GM19043 (cell line): ENCODE measurements around the gene MAX.

Source experiments
- ATAC-seq: cut with Tn5 transposase; IDR thresholded peaks from one replicate; pipeline ENCODE4 v1.9.1; 2021; ENCODE audit warnings: low read depth; ENCODE audit not compliant: unreplicated experiment

The MAX gene

GRCh38 chr14:65074449-65075150, 27.7 kb downstream of the MAX start:
- ATAC-seq = no peak

- no peak for ATAC-seq
Observed at GRCh38 chr14:65073605-65074201, 28.6 kb downstream of the MAX start.

DNA sequence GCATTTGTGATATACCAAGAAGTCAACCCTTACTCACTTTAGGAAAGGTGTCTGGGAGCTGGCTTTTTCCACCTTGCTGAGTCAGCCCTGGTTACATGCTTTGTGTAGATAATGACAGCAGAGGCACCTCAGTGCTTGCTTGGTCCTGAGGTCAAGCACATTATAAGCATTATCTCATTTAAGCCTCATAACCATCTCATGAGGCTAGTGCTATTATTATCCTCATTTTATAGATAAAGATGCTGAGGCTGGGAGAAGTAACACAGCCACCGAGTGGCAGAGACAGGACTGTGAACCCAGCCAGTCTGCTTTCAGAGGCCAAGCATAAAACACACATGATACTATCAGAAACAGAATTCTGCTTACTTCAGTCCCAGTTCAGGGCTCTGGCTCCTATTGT, 29.4 kb downstream of the MAX start:
- no peak for ATAC-seq

- no peak for ATAC-seq
Observed at GRCh38 chr14:65072256-65072655, 30.1 kb downstream of the MAX start.

DNA sequence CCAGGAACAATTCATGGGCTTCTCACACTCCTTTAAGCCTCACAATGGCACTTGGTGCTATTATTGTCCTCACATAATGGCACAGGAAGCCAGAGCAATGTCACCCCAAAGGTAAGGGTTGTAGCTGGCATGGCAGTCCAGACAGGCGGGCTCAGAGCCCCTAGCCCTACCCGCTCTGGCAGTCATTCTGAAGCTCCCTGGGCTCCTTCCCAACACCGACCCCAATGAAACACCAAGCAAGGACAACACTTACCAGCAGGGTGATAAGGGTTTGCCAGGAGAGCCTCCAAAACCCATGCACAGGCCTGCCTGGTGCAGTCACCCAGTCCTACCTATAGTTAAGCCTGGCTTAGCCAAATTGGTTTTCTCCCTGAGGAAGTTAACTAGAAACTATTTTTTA, 30.8 kb downstream of the MAX start:
- no peak for ATAC-seq

GRCh38 chr14:65070471-65070976, 31.8 kb downstream of the MAX start:
- no peak for ATAC-seq

GRCh38 chr14:65069874-65070413, 32.4 kb downstream of the MAX start:
- ATAC-seq = no peak

DNA sequence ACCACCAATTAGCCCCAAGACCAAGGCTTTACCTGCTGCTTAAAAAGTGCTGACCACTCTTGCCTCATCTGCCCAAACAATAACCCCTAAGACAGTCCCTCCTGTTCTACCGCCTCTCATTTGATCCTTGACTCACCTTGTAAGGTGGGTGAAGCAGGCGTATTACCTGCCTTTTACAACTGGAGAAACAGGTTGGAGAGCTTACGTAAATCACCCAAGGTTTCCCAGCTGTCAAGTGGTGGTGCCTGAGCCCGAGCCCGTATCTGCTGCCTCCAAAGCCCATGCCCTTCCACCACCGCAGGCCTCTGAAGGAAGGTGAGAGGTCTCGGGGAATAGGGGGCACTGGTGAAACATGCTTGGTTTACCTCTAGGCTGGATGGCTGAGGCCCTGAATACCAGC, 36.6 kb downstream of the MAX start:
- no peak for ATAC-seq

- no peak for ATAC-seq
Observed at GRCh38 chr14:65062096-65063075, 39.9 kb downstream of the MAX start.

DNA sequence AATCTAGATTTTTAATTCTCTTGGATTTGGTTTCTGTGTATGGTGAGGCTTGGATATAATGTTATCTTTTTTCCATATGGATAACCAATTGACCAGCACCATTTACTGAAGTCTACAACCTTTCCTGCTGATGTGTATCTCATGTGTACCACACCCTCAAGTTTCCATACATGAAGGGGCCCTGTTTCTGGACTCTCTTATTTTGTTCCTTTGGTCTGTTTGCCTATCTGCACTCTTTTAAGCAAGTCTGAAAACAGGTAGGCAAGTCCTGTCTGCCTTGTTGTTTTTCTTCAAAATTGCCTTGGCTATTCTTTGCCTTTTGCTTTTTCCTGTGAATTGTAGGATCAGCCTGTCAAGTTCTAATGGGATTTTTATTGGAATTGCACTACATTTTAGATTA, 44.6 kb downstream of the MAX start:
- ATAC-seq = no peak

DNA sequence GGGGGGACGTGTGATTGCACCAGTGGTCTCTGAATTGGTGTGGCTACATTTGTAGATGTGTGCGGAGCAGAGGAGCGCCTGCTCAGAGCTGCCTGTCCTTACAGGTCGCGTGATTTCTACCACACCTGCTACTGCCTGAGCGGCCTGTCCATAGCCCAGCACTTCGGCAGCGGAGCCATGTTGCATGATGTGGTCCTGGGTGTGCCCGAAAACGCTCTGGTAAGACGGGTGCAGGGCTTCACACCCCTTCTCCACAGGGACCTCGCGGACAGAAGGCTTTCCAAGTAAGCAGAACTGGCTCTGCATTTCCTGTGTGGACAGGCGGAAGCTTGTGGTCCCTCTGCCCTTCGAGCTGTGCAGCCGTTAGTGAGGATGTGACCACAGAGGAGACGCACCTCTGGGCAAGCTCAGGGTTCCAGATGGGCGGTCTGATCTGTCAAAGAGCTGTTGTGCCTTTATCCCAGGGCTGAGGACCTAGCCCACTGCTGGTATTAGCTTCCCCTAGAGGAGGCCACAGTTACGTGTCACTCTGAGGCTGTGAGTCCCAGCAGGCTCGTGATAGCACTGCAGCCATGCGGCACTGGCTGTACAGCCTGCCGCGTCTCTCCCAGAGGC, 47.7 kb downstream of the MAX start:
- no peak for ATAC-seq

- no peak for ATAC-seq
Observed at GRCh38 chr14:65053466-65053865, 48.9 kb downstream of the MAX start.

DNA sequence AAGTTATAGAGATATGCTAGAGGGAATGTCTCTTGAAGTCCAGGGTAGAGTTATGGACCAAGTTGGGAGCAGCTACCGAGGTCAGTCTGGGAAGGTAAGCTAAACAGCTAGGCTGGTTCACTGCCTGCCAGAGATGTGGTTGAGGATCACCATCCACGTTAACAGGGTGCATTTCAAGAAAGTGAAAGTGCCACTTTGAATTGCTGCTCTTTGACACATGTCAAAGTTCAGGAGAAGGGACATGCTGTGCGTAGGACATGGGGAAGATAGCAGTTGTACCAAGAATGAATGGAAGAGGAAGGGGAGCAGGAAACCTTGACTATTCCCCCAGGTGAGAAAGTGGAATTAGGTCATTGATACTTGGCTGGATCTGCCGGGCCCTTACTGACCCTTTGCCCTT, 49.5 kb downstream of the MAX start:
- ATAC-seq = no peak

- no peak for ATAC-seq
Observed at GRCh38 chr14:65045709-65046108, 56.6 kb downstream of the MAX start.

DNA sequence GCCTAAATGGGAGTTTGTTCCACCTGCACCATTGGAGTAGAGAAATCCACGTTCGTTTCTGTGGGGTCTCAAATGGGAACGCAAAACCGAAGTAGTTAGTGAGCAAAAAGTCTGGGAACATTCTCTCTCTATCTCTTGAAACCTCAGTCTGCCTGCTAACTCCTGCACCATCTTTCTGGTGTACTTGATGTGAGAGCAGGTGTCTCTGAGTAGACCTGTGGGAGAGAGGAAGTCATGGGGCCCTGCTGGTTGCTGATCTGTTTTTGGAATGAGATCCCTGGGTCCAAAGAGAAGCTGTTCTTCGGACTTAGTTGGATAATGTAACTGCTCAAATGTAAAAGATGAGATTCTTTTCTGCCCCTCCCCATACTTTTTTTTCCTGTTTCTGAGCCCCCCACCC, 57.3 kb downstream of the MAX start:
- ATAC-seq = no peak

DNA sequence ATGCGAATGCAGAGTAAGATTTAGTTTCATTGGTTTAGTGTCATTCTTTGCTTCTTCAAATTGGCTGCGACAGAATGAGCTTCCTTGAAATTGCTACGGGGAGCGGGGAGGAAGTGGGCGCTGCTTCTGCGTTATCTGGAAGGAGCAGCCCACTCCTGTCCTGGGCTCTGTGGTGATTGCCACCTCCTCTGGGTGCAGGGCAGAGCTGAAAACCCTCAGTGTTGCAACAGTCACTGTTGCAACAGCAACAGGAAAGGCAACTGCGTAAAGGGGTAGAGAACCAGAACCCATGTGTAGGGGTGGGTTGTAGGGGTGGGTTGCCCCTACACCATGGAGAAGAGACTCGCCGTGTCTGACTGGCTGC, 57.7 kb downstream of the MAX start:
- no peak for ATAC-seq

GRCh38 chr14:65043893-65044595, 58.3 kb downstream of the MAX start:
- ATAC-seq = no peak

DNA sequence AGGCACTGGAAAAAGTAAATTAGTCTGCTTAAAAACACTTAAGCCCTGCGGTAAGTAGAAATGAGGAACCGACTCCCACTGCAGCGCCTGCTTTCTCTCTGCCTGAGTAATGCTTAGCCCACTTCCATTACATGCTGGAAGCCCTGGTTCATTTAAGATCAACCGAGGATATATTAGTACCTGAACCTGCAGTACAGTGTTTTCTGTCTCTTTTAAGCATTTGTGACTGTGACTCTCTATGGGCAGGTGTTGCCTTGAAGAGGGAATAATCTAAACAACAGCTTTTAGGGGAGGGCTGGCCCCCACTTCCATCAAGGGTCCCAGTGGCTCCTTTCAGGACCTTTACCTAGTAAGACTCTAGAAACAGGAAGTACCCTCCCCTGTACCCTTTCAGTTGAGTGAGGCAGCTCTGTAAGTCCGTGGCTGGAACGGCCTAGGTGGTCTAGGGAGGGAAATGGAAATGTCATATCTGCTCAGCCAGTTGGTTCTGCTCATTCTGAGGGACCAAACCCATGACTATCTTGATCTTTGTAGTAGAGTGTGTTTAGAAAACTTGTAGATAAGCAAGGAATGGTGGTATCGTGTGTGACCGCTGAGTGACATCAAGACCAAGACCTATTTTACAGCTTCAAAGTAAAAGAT, 59.5 kb downstream of the MAX start:
- ATAC-seq = peak; percentile 64

GRCh38 chr14:65042296-65042695, 60.0 kb downstream of the MAX start:
- ATAC-seq = no peak
